Activated CD4-positive, alpha-beta T cell treated with anti-CD3 and anti-CD28 coated beads for 36 hours (primary cell): ENCODE data around the gene CIROP. TPM values are rescaled to one million over a fixed set of nuclear protein-coding genes. Genes with fewer than 3 reads are reported as not detected.
A peak's percentile ranks its signal among the peaks of the same experiment; 100 is the strongest.

Source experiments
- ATAC-seq: fragments of 200-7000 bp; cut with Tn5 transposase; one replicate; pipeline ENCODE4 v1.10.0; 2021; ENCODE audit warnings: mild to moderate bottlenecking, moderate library complexity
- CTCF ChIA-PET: fragments of 350-600 bp; sonication (Branson Sonifier 250); formaldehyde crosslinking; loops from one replicate; lab custom pipeline; 2021; ENCODE audit warnings: antibody characterized with exemption; lab: Charles Lee
- POLR2A ChIA-PET: fragments of 350-600 bp; sonication (Branson Sonifier 250); formaldehyde crosslinking; loops from one replicate; lab custom pipeline; 2021; ENCODE audit warnings: antibody characterized with exemption, inconsistent platforms; lab: Charles Lee
- DNase-seq: peaks from one replicate; pipeline ENCODE4 v3.0.0-alpha.2; 2020
- H3K27ac Mint-ChIP-seq: one replicate; pipeline ENCODE4 v1.8.0; 2021; ENCODE audit warnings: mixed read lengths
- H3K27me3 Mint-ChIP-seq: one replicate; pipeline ENCODE4 v1.8.0; 2021; ENCODE audit warnings: mixed read lengths
- H3K36me3 Mint-ChIP-seq: one replicate; pipeline ENCODE4 v1.8.0; 2021; ENCODE audit warnings: low read depth, mixed read lengths
- H3K4me1 Mint-ChIP-seq: one replicate; pipeline ENCODE4 v1.8.0; 2021; ENCODE audit warnings: mixed read lengths
- H3K4me3 Mint-ChIP-seq: one replicate; pipeline ENCODE4 v1.8.0; 2021; ENCODE audit warnings: mild to moderate bottlenecking, moderate library complexity, mixed read lengths
- H3K9me3 Mint-ChIP-seq: one replicate; pipeline ENCODE4 v1.8.0; 2021; ENCODE audit warnings: low read depth, mixed read lengths
- intact Hi-C, 2 experiments: fragments of 100-400 bp; cut with DNase I in 1 of 2; cut with micrococcal nuclease in 1 of 2; formaldehyde crosslinking; loops; one replicate each; pipeline versions ENCODE4 v1.14.2 to v1.15.1; 2022 to 2024; cut with DNase I, micrococcal nuclease
- total RNA-seq, 2 experiments: library from RNA; stranded (reverse); gene quantifications; one replicate each; pipeline ENCODE4 v1.2.3, GENCODE V29; 2021

CIROP gene
- total RNA-seq, 2 experiments from 2014 or later = not detected

DNA sequence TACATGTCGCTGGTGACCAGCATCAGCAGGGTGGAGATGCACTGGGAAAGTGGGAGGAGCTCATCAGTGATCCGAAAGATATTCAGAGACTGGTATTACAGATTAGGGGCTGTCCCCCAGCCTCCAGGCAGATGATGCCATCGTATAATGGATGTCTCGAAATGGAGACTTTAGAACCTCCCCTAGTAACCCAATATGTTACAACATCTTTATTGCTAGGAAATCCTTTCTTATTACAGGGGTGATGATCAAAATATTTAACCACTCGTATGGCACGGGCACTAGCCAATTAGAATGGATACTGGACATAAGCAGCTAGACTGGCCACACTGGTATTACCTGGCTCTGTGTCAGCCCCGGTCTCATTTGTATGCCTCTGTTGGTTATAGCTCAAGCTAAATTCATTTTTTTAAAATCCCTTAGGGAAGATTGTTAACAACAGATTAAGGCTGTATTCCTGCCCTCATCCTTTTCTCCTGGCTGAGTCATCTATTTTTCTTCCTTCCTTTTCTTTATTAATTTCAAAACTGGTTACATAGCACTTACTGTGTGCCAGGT is 25.0 kb upstream of the CIROP start:
- H3K36me3 Mint-ChIP-seq = no peaks in the 10 kb centered on the region
- H3K27ac Mint-ChIP-seq = no peak overlapping the region
- H3K27me3 Mint-ChIP-seq = no peaks in the 10 kb centered on the region
- H3K4me3 Mint-ChIP-seq = no peak overlapping the region
- intact Hi-C loops = no loop called here
- no peaks in the 10 kb centered on the region for H3K4me1 Mint-ChIP-seq
- no peak for DNase-seq
- ChIA-PET POLR2A (interaction anchor here (0.6 kb wide), 1 partner anchor 110 kb away, joined by 3 read pairs; no protein-coding TSS in a partner anchor), CTCF (interaction anchor here (0.8 to 2.5 kb wide), 4 partner anchors 8 to 61 kb away, joined by 3 to 19 read pairs (median 4); no protein-coding TSS in a partner anchor)
- no peaks in the 10 kb centered on the region for H3K9me3 Mint-ChIP-seq
- ATAC-seq = no peak

DNA sequence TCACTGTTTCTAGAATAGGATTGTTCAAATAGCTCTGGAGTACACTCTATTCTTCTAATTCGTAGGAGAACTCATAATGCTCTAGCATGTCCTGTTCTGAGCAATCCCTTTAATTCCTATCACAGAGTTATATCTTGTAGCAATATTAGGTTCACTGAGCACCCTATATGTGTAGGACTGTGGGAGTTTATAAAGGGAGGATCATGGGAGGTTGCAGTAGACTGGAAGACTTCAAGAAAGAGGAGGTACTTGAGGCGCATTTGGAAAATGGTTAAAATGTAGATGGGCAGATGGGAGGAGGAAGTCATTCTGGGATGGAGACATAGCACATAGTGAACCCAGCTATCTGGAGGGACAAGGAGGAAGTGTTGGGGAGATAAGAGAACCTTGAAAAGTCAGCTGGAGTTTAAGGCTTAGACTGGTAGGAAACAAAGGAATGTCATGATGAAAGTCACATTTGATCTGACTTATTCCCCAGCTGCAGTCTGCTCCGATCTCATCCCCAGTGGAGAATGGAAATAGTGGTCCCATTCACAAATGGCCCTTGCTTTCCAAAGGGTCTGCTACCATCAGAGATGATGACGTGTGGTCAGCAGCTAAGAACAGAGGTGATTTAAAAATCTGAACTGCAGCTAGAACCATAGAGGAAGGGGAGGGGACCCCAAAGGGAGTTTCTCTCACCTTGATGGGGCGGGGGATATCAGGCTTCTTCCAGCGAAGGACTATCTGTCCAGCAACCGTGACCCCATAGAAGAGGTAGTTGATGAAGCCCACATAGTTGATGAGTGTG is 24.4 kb upstream of the CIROP start:
- ChIA-PET POLR2A (interaction anchor here (0.6 kb wide), 1 partner anchor 111 kb away, joined by 3 read pairs; no protein-coding TSS in a partner anchor), CTCF (interaction anchor here (0.6 to 2.5 kb wide), 6 partner anchors 8 to 61 kb away, joined by 3 to 19 read pairs (median 3); no protein-coding TSS in a partner anchor)
- Mint-ChIP-seq H3K27ac (no peak overlapping the region), H3K4me3 (no peak overlapping the region), H3K9me3 (no peaks in the 10 kb centered on the region), H3K36me3 (no peaks in the 10 kb centered on the region), H3K27me3 (no peaks in the 10 kb centered on the region), H3K4me1 (no peaks in the 10 kb centered on the region)
- no peak for ATAC-seq
- intact Hi-C loops = no loop called here
- DNase-seq = no peak

DNA sequence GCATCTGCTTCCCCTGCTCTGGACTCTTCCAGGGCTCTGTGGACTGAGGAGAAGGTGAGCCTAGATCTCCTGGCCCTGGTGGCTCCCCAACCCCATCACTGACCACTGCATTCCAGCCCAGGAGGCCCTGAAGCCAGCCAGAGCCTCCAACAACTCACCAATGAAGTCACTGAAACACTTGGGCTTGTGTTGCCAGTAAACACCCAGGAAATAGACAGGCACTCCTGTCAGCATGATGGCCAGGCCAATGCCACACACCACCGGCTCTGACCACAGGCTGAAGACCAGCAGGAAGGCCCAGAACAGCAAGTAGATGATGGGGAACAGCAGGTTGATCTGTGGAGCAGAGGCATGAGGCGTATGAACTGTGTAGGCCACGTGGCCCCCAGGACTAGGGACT is 23.1 kb upstream of the CIROP start:
- intact Hi-C loops = no loop called here
- Mint-ChIP-seq H3K4me1 (no peaks in the 10 kb centered on the region), H3K4me3 (no peak overlapping the region), H3K27ac (no peak overlapping the region), H3K36me3 (no peaks in the 10 kb centered on the region), H3K9me3 (no peaks in the 10 kb centered on the region), H3K27me3 (no peaks in the 10 kb centered on the region)
- ChIA-PET POLR2A (no interaction called here), CTCF (no interaction called here)
- no peak for ATAC-seq
- DNase-seq = no peak

DNA sequence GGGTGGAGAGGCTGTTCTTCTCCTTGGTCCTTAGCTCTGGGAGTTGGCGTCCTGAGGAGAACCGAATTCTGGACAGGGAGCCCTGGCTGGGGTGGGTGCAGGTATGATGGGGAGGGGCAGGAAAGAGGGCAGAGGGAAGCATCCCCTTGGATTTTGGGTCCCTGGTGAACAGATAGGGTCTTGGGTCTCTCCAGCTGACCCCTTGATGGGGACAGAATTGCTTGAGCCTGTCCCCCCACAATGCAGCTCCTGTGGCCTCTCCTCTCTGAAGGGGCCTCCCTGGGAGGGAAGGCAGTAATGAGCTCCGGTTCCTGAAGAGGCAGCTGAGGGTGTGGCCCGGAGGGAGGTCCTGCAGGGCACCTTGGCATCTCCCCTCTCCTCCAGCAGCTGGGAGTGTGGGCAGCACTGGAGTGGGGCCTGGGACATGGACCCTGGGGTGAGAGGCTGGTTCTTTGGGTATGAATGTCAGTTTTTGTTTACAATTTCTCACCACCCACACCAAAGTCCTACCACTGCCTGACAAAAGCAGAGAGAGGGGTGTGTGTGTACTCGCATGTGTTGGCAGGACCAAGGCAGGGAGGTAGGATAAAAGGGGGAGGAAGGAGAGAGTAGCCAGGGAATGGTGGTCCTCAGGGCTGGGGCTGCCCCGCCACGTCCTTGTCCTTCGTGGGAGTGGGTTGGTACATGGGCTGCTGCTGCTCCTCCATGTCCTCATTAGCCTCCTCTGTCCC is 21.9 kb upstream of the CIROP start:
- intact Hi-C loops = no loop called here
- Mint-ChIP-seq H3K27ac (no peak overlapping the region), H3K4me3 (no peak overlapping the region), H3K9me3 (no peaks in the 10 kb centered on the region), H3K36me3 (no peaks in the 10 kb centered on the region), H3K27me3 (no peaks in the 10 kb centered on the region), H3K4me1 (no peaks in the 10 kb centered on the region)
- ChIA-PET POLR2A (no interaction called here), CTCF (interaction anchor here (0.6 to 10.7 kb wide), 4 partner anchors 12 to 181 kb away, joined by 3 to 276 read pairs (median 3); partner anchors contain the start of gene SLC7A8)
- DNase-seq (no peak), ATAC-seq (no peak)

DNA sequence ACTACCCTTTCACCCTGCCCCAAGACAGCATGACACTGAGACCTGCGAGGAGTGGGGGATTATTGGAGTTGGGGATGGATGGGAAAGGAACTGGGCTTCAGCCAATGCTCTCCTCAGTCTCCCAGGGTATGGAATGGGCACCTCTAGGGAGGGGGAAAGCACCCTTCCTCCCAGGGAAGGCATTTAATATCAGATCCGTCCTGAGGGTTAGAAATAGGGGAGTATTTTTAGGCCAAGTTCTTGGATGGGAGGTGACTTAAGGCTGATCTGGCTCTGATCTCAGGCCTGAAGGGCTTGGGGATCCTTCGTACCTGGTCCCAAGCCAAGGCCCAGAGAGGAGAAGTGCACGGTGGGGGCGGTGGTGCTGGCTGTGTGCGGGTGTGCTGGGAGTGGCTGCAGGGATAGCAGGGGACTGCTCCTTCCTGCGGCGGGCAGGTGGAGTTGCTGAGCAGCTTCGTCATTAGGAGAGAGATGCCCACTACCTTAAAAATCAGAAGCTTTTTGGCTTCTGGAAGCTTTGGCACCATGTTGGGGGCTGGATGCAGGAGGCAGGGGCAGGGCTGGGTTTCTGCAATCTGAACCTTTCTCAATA is 21.2 kb upstream of the CIROP start:
- Mint-ChIP-seq H3K9me3 (no peaks in the 10 kb centered on the region), H3K4me3 (no peak overlapping the region), H3K27ac (no peak overlapping the region), H3K4me1 (peaks cover 6% of the 10 kb centered on the region), H3K27me3 (no peaks in the 10 kb centered on the region), H3K36me3 (no peaks in the 10 kb centered on the region)
- intact Hi-C loops = no loop called here
- CTCF ChIA-PET = interaction anchor here (0.6 to 10.7 kb wide), 5 partner anchors 13 to 181 kb away, joined by 3 to 276 read pairs (median 3); partner anchors contain the start of gene SLC7A8
- ATAC-seq (no peak), DNase-seq (no peak)
- POLR2A ChIA-PET = no interaction called here

DNA sequence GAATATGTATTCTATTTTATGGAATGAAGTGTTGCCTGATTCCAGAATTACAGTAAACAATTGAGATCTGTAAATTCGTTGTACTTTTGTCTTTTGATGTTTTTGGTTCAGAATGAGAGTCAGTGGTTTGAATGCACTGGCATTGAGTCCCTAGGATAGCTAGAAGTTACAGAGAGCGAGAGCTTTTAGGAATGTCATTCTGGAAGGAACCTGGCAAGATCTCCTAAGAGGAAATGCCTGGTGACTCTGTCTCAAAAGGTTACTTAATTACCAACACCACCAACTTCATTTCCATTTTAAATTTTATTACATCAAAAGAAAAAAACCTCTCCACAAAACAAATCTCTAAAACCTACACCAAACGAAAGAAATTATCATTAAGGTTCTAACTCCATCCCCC is 20.2 kb upstream of the CIROP start:
- Mint-ChIP-seq H3K27me3 (no peaks in the 10 kb centered on the region), H3K4me3 (no peak overlapping the region), H3K9me3 (no peaks in the 10 kb centered on the region), H3K4me1 (peaks cover 17% of the 10 kb centered on the region), H3K36me3 (no peaks in the 10 kb centered on the region), H3K27ac (no peak overlapping the region)
- ChIA-PET CTCF (interaction anchor here (0.5 to 10.7 kb wide), 6 partner anchors 25 to 937 kb away, joined by 3 to 276 read pairs (median 3); partner anchors contain the start of gene SLC7A8), POLR2A (interaction anchor here (0.5 kb wide), 1 partner anchor 92 kb away, joined by 3 read pairs; no protein-coding TSS in a partner anchor)
- intact Hi-C loops = no loop called here
- ATAC-seq (no peak), DNase-seq (no peak)

DNA sequence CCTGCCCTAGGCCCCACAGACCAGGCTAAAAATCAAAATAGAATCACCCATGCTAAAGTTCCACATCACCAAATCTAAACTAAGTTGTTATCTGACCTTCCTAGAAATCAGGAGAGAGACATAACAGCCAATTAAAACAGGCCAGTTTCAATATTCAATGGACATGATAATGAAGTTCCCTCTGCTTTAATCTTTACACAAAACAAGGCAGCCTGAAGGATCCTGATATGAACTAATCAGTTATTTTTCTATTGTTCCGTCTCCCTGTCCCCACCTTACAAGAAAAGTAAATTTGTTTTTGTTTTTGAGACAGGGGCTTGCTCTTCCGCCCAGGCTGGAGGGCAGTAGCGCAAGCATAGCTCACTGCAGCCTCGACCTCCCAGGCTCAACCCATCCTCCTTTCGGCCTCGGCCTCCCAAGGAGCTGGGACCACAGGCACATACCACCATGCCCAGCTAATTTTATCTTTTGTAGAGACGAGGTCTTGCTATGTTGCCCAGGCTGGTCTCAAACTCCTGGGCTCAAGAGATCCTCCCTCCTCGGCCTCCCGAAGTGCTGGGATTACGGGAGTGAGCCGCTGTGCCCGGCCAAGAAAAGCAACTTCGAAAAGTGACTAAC is 19.7 kb upstream of the CIROP start:
- Mint-ChIP-seq H3K4me1 (peaks cover 22% of the 10 kb centered on the region), H3K4me3 (no peak overlapping the region), H3K36me3 (no peaks in the 10 kb centered on the region), H3K9me3 (no peaks in the 10 kb centered on the region), H3K27me3 (no peaks in the 10 kb centered on the region), H3K27ac (no peak overlapping the region)
- POLR2A ChIA-PET = interaction anchor here (0.5 kb wide), 1 partner anchor 92 kb away, joined by 3 read pairs; no protein-coding TSS in a partner anchor
- no peak for ATAC-seq
- CTCF ChIA-PET = interaction anchor here (1.3 to 10.7 kb wide), 2 partner anchors 56 to 59 kb away, joined by 3 to 276 read pairs; partner anchors contain the start of gene SLC7A8
- intact Hi-C loops = no loop called here
- DNase-seq = no peak

DNA sequence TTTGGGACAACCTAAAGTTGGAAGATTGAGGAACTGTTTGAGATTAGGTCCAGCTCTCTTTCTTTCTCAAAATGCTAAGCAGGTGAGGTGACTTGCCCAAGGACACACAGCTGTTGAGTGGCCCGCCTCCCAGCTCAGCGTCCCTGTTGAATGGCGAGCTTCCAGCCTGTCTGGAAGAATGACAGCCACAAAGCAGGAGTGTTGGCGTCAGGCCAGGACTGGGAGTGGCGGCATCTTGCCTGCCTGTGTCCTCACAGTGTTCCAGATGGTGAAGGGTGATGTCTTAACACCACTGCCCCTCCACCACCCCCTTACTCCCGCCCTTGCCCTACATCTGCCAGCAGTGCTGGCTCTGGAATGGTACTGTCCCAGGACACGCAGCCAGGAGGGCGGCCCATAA is 18.6 kb upstream of the CIROP start:
- Mint-ChIP-seq H3K36me3 (no peaks in the 10 kb centered on the region), H3K27me3 (no peaks in the 10 kb centered on the region), H3K4me1 (peaks cover 30% of the 10 kb centered on the region), H3K27ac (no peak overlapping the region), H3K4me3 (no peak overlapping the region), H3K9me3 (no peaks in the 10 kb centered on the region)
- intact Hi-C loops = no loop called here
- no peak for ATAC-seq
- CTCF ChIA-PET = interaction anchor here (0.6 to 10.7 kb wide), 2 partner anchors 9 to 60 kb away, joined by 3 to 276 read pairs; partner anchors contain the start of gene SLC7A8
- POLR2A ChIA-PET = no interaction called here
- no peak for DNase-seq

DNA sequence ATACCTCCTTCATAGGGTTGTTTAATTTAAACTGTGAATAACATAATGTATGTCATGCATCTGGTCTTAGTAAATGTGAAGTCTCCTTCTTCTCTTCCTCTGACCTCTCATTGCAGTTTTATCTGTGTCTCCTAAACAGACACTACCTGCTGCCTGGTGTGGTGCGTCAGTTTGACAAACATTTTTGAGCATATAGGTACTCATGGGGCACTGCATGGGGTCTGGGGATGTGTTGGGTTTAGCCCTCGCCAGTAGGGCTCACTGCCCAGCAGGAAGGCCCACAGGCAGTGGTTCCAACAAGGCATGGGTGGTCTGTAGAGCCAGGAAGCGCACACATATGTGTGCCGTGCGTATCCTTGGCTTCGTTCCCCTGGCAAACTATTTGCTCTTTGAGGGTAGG is 17.3 kb upstream of the CIROP start:
- POLR2A ChIA-PET = interaction anchor here (3.0 kb wide), 1 partner anchor 27 kb away, joined by 20 read pairs; the partner anchor contains the start of genes ACIN1 and C14orf119
- Mint-ChIP-seq H3K27ac (no peak overlapping the region), H3K9me3 (no peaks in the 10 kb centered on the region), H3K4me1 (peaks cover 40% of the 10 kb centered on the region), H3K36me3 (no peaks in the 10 kb centered on the region), H3K27me3 (no peaks in the 10 kb centered on the region), H3K4me3 (no peak overlapping the region)
- ATAC-seq (no peak), DNase-seq (no peak)
- intact Hi-C loops = no loop called here
- CTCF ChIA-PET = interaction anchor here (0.6 to 10.7 kb wide), 21 partner anchors 18 to 1268 kb away, joined by 3 to 276 read pairs (median 4); partner anchors contain the start of gene SLC7A8

DNA sequence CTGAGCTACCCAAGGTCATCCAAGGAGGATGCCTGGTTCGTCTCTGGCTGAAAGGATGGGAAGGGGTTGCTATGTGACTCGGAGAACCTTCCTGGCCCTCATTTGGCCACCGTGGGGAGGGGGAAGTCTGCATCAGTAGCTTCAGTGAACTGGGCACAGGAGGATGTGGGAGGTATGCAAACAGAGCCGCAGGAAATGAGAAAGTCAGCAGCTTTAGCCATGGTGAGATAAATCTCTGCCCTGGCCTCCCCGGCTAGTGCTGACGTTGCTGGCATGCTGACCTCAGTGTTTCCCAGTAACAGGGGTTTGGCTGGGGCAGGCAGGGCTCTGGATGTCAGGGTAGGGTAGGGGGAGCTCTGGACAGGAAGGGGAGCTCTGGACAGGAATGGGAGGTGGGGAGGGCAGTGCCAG is 16.6 kb upstream of the CIROP start:
- ChIA-PET CTCF (interaction anchor here (0.6 to 10.7 kb wide), 49 partner anchors 9 to 1745 kb away, joined by 3 to 276 read pairs (median 5); partner anchors contain the start of genes ACIN1, C14orf119, HOMEZ and SLC7A8), POLR2A (interaction anchor here (1.0 to 3.0 kb wide), 3 partner anchors 26 to 52 kb away, joined by 3 to 20 read pairs (median 5); partner anchors contain the start of genes ACIN1 and C14orf119)
- Mint-ChIP-seq H3K4me1 (peaks cover 46% of the 10 kb centered on the region), H3K36me3 (no peaks in the 10 kb centered on the region), H3K27ac (peak overlapping the region; percentile 68), H3K9me3 (no peaks in the 10 kb centered on the region), H3K27me3 (no peaks in the 10 kb centered on the region), H3K4me3 (no peak overlapping the region)
- intact Hi-C loops = loop anchor here (2.0 kb wide), 3 partner anchors 115 to 259 kb away; partner anchors contain the start of gene RNF212B (in 1 of the 2)
- DNase-seq (peak; percentile 20), ATAC-seq (no peak)
